Neuronal stem cell (in vitro differentiated cells): ENCODE results near the gene TOGARAM1.

ENCODE experiments used
- DNase-seq: peaks from one replicate; pipeline ENCODE4 v3.0.0-alpha.2; 2013; ENCODE audit warnings: low spot score
- H2AFZ ChIP-seq: one replicate; pipeline ENCODE4 v1.6.1; 2013; ENCODE audit warnings: mild to moderate bottlenecking, low read length, inconsistent platforms
- H2AK5ac ChIP-seq: 2 replicates; pipeline ENCODE4 v1.6.1; 2013; ENCODE audit warnings: low read depth, mild to moderate bottlenecking, inconsistent platforms, low read length, moderate library complexity, mixed read lengths
- H2BK120ac ChIP-seq: 2 replicates; pipeline ENCODE4 v1.6.1; 2013; ENCODE audit warnings: low read depth, mild to moderate bottlenecking, inconsistent platforms, low read length, moderate library complexity, mixed read lengths
- H2BK12ac ChIP-seq: one replicate; pipeline ENCODE4 v1.6.1; 2013; ENCODE audit warnings: low read length, inconsistent platforms
- H2BK15ac ChIP-seq: 2 replicates; pipeline ENCODE4 v1.6.1; 2013; ENCODE audit warnings: mild to moderate bottlenecking, low read length, inconsistent platforms, mixed read lengths
- H2BK5ac ChIP-seq: one replicate; pipeline ENCODE4 v1.6.1; 2013; ENCODE audit warnings: inconsistent platforms, mild to moderate bottlenecking, low read length, moderate library complexity
- H3K14ac ChIP-seq: one replicate; pipeline ENCODE4 v1.6.1; 2013; ENCODE audit warnings: low read length, inconsistent platforms
- H3K18ac ChIP-seq: 2 replicates; pipeline ENCODE4 v1.6.1; 2013; ENCODE audit warnings: low read length, inconsistent platforms
- H3K23ac ChIP-seq: 2 replicates; pipeline ENCODE4 v1.6.1; 2013; ENCODE audit warnings: low read depth, mild to moderate bottlenecking, mixed read lengths, low read length, inconsistent platforms; ENCODE audit not compliant: poor library complexity
- H3K27ac ChIP-seq: replicated peaks from 3 replicates; pipeline ENCODE4 v1.5.1; 2013; ENCODE audit warnings: low read length, inconsistent platforms
- H3K27me3 ChIP-seq, 3 experiments: 2 replicates each; pipeline ENCODE4 v1.6.1; 2013; ENCODE audit warnings: low read length in 3 of 3, mild to moderate bottlenecking in 2 of 3, inconsistent platforms in 1 of 3, low read depth in 1 of 3, mixed read lengths in 1 of 3, moderate library complexity in 1 of 3; ENCODE audit not compliant: control insufficient read depth in 3 of 3, insufficient read depth in 3 of 3
- H3K36me3 ChIP-seq, 2 donors: replicated peaks in 1 of 2; 2 replicates each; pipeline ENCODE4 v1.6.1; 2013; ENCODE audit warnings: low read length in 2 of 2; ENCODE audit not compliant: control insufficient read depth in 2 of 2, insufficient read depth in 2 of 2
- H3K4ac ChIP-seq: 2 replicates; pipeline ENCODE4 v1.6.1; 2013; ENCODE audit warnings: inconsistent platforms, mild to moderate bottlenecking, low read length, moderate library complexity
- H3K4me1 ChIP-seq, 2 donors: 1 replicate in 1 of 2; 2 replicates in 1 of 2; pipeline ENCODE4 v1.6.1; 2013; ENCODE audit warnings: low read length in 2 of 2, low read depth in 1 of 2; ENCODE audit not compliant: control insufficient read depth in 2 of 2, insufficient read depth in 1 of 2
- H3K4me2 ChIP-seq: one replicate; pipeline ENCODE4 v1.6.1; 2013; ENCODE audit warnings: mild to moderate bottlenecking, low read length, inconsistent platforms; ENCODE audit not compliant: insufficient read depth, poor library complexity, severe bottlenecking
- H3K4me3 ChIP-seq, 2 donors: 2 replicates each; pipeline ENCODE4 v1.5.1; 2013; ENCODE audit warnings: low read length in 2 of 2, mild to moderate bottlenecking in 2 of 2, inconsistent platforms in 1 of 2, moderate library complexity in 1 of 2
- H3K79me1 ChIP-seq: one replicate; pipeline ENCODE4 v1.6.1; 2013; ENCODE audit warnings: low read depth, mild to moderate bottlenecking, inconsistent platforms, low read length, moderate library complexity
- H3K9ac ChIP-seq: one replicate; pipeline ENCODE4 v1.6.1; 2013; ENCODE audit warnings: mild to moderate bottlenecking, low read depth, low read length, inconsistent platforms; ENCODE audit not compliant: poor library complexity
- H3K9me3 ChIP-seq, 2 donors: replicated peaks in 1 of 2; 2 replicates each; pipeline versions ENCODE3 to v1.6.1; 2013; ENCODE audit warnings: low read length in 2 of 2, mild to moderate bottlenecking in 2 of 2, inconsistent platforms in 1 of 2, low read depth in 1 of 2, mixed read lengths in 1 of 2, moderate library complexity in 1 of 2; ENCODE audit not compliant: control insufficient read depth in 2 of 2, insufficient read depth in 1 of 2
- H4K8ac ChIP-seq: one replicate; pipeline ENCODE4 v1.6.1; 2013; ENCODE audit warnings: low read depth, mild to moderate bottlenecking, inconsistent platforms, low read length, moderate library complexity
- H4K91ac ChIP-seq: one replicate; pipeline ENCODE4 v1.6.1; 2013; ENCODE audit warnings: low read length, low read depth, mild to moderate bottlenecking, inconsistent platforms; ENCODE audit not compliant: poor library complexity
- WGBS, 2 donors: extraction: QIAGEN DNeasy Blood & Tissue Kit; methylation state at CpG; one replicate each; pipeline ENCODE4 v1.1.7; 2013; ENCODE audit warnings: missing lambda C conversion rate in 2 of 2, mixed read lengths in 1 of 2; ENCODE audit not compliant: insufficient read length in 2 of 2, insufficient replicate concordance in 1 of 2; ENCODE audit errors: extremely low coverage in 2 of 2; 5-methylcytosine and 5-hydroxymethylcytosine counted together

TOGARAM1 gene

DNA sequence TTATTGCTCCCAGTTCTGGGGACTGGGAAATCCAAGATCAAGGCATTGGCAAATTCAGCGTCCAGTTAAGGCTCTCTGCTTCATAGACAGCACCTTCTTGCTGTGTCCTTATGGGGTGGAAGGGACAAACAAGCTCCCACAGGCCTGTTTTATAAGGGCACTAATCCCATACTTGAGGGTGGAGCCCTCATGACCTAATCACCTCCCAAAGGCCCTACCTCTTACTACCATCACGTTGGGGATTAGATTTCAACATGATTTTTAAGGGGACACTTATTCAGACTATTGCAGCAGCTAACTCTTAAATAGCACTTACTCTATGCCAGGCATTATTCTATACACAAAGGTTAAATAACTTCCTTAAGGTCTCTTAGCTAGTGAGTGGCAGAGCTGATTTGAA is 17.3 kb downstream of the TOGARAM1 start:
- no peak overlapping the region for H3K23ac ChIP-seq
- peaks cover 4% of the 10 kb centered on the region for H3K79me1 ChIP-seq
- H4K91ac ChIP-seq = no peak overlapping the region
- no peak overlapping the region for H3K14ac ChIP-seq
- H2AK5ac ChIP-seq = no peak overlapping the region
- H3K4ac ChIP-seq = no peak overlapping the region
- WGBS, 2 donors = no CpG with 5 or more reads among the region's 2 CpGs
- no peak for DNase-seq
- no peak overlapping the region for H2AFZ ChIP-seq
- no peaks in the 10 kb centered on the region for H3K4me1 ChIP-seq
- no peak overlapping the region for H2BK120ac ChIP-seq
- no peak overlapping the region for H3K27ac ChIP-seq
- H3K18ac ChIP-seq = no peak overlapping the region
- no peak overlapping the region for H3K4me2 ChIP-seq
- no peak overlapping the region for H2BK5ac ChIP-seq
- no peak overlapping the region for H3K4me3 ChIP-seq
- H3K27me3 ChIP-seq = no peaks in the 10 kb centered on the region
- no peak overlapping the region for H2BK12ac ChIP-seq
- no peak overlapping the region for H3K9ac ChIP-seq
- no peaks in the 10 kb centered on the region for H3K9me3 ChIP-seq
- no peak overlapping the region for H2BK15ac ChIP-seq
- no peaks in the 10 kb centered on the region for H3K36me3 ChIP-seq
- H4K8ac ChIP-seq = no peak overlapping the region

DNA sequence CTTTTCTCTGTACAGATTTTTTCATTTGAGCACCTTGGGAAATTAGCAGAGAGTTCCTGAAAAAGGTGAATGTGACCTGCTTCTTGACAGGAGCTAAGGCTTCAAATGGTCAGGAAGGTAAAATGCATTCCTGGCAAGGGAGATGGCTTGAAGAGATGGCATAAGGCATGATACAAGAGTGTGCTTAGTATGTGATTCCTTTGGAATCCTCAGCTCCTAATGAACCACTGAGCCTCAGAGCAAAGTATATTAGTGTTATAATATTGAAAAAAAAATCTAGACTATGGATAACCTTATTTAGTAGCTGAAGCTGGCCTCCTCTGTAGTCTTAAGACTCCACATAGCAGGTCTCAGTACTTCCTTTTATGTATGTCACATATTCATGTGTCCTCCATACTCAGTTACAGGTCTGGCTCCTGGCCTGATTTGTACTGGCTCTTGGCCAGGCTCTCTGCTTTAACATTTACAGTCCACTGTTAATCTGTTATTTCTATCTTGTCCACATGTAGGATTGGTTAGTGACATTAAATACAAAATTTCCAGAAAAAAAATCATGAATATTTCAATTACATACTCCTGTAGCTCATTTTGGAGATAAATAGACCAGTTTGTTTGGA is 17.9 kb downstream of the TOGARAM1 start:
- Histone ChIP-seq H3K9me3 (no peaks in the 10 kb centered on the region), H2AFZ (no peak overlapping the region), H4K91ac (no peak overlapping the region), H3K27ac (no peak overlapping the region), H3K18ac (no peak overlapping the region), H3K36me3 (no peaks in the 10 kb centered on the region), H3K4me1 (no peaks in the 10 kb centered on the region), H2BK5ac (no peak overlapping the region), H2BK15ac (no peak overlapping the region), H3K9ac (no peak overlapping the region), H2BK120ac (no peak overlapping the region), H3K79me1 (peaks cover 4% of the 10 kb centered on the region), H3K4ac (no peak overlapping the region), H2BK12ac (no peak overlapping the region), H3K27me3 (no peaks in the 10 kb centered on the region), H3K4me3 (no peak overlapping the region), H3K14ac (no peak overlapping the region), H3K23ac (no peak overlapping the region), H3K4me2 (no peak overlapping the region), H2AK5ac (no peak overlapping the region), H4K8ac (no peak overlapping the region)
- DNase-seq = no peak

DNA sequence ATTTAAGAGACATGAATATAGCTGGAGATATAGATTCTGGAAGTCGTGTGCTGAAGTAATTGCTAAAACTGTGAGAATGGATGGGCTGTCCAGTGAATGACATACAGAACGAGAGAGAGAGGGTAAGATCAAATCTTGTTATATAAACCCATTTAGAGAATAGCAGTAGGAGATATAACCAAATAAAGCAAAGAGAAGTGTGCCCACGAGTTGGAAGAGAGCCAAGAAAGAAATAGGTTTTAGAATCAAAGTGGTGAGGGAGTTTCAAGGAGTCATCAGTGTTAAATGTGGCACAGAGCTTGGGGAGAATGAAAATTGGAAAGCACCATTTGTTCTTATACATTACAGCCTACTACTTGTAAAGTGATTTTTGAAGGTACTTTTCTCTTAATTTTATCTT is 19.2 kb downstream of the TOGARAM1 start:
- Histone ChIP-seq H4K8ac (no peak overlapping the region), H3K36me3 (no peaks in the 10 kb centered on the region), H4K91ac (no peak overlapping the region), H3K14ac (no peak overlapping the region), H2BK15ac (no peak overlapping the region), H3K4ac (no peak overlapping the region), H3K4me3 (no peak overlapping the region), H3K27ac (no peak overlapping the region), H2BK120ac (no peak overlapping the region), H3K23ac (no peak overlapping the region), H3K27me3 (no peaks in the 10 kb centered on the region), H3K79me1 (peaks cover 2% of the 10 kb centered on the region), H2AFZ (no peak overlapping the region), H2AK5ac (no peak overlapping the region), H3K4me2 (no peak overlapping the region), H2BK12ac (no peak overlapping the region), H3K18ac (no peak overlapping the region), H3K4me1 (no peaks in the 10 kb centered on the region), H3K9ac (no peak overlapping the region), H3K9me3 (no peaks in the 10 kb centered on the region), H2BK5ac (no peak overlapping the region)
- no CpG with 5 or more reads among the region's 3 CpGs for WGBS, 2 donors
- no peak for DNase-seq

- Histone ChIP-seq H3K79me1 (peaks cover 2% of the 10 kb centered on the region), H2BK15ac (no peak overlapping the region), H3K27me3 (no peaks in the 10 kb centered on the region), H3K18ac (no peak overlapping the region), H3K23ac (no peak overlapping the region), H2BK12ac (no peak overlapping the region), H3K4me2 (no peak overlapping the region), H2BK5ac (no peak overlapping the region), H3K4ac (no peak overlapping the region), H3K4me3 (no peak overlapping the region), H2BK120ac (no peak overlapping the region), H2AFZ (no peak overlapping the region), H4K8ac (no peak overlapping the region), H3K9me3 (no peaks in the 10 kb centered on the region), H2AK5ac (no peak overlapping the region), H4K91ac (no peak overlapping the region), H3K9ac (no peak overlapping the region), H3K36me3 (no peaks in the 10 kb centered on the region), H3K14ac (no peak overlapping the region), H3K27ac (no peak overlapping the region), H3K4me1 (no peaks in the 10 kb centered on the region)
- WGBS, 2 donors = no CpG with 5 or more reads among the region's 2 CpGs
- DNase-seq = no peak
Measured at GRCh38 chr14:44982594-44982993, 20.6 kb downstream of the TOGARAM1 start.
